Vagina (tissue), 2 donors: ENCODE data around the gene PAPLN. TPM values are rescaled to one million over a fixed set of nuclear protein-coding genes. Genes with fewer than 3 reads are reported as not detected.

Source experiments
- DNase-seq, 2 donors: peaks; one replicate each; pipeline ENCODE4 v3.0.0-alpha.2; 2017; ENCODE audit errors: extremely low spot score in 2 of 2
- H3K27ac ChIP-seq: fragments of 200-600 bp; sonication (generic); one replicate; pipeline ENCODE4 v1.5.1; 2019
- H3K27me3 ChIP-seq: fragments of 200-600 bp; sonication (generic); one replicate; pipeline ENCODE4 v1.5.1; 2019
- H3K36me3 ChIP-seq, 2 donors: fragments of 200-600 bp; sonication (generic); one replicate each; pipeline ENCODE4 v1.5.1; 2017 to 2019
- H3K4me1 ChIP-seq: fragments of 200-600 bp; sonication (generic); one replicate; pipeline ENCODE4 v1.5.1; 2019
- H3K4me3 ChIP-seq, 2 donors: fragments of 200-600 bp; sonication (generic); 1 replicate in 1 of 2; 2 replicates in 1 of 2; pipeline ENCODE4 v1.5.1; 2016 to 2019
- H3K9me3 ChIP-seq: fragments of 200-600 bp; sonication (generic); one replicate; pipeline ENCODE4 v1.5.1; 2019
- POLR2A ChIP-seq, 2 donors: fragments of 450-650 bp; IDR thresholded peaks; one replicate each; pipeline ENCODE4 v1.6.1; 2017; ENCODE audit warnings: antibody characterized with exemption in 2 of 2, mild to moderate bottlenecking in 2 of 2, moderate library complexity in 2 of 2
- POLR2AphosphoS5 ChIP-seq, 2 donors: sonication (generic); formaldehyde crosslinking; IDR thresholded peaks; one replicate each; pipeline ENCODE4 v1.9.0; 2017; ENCODE audit warnings: antibody characterized with exemption in 2 of 2, mild to moderate bottlenecking in 2 of 2, low read depth in 1 of 2; ENCODE audit not compliant: insufficient read depth in 1 of 2
- intact Hi-C: fragments of 100-400 bp; cut with DNase I; formaldehyde crosslinking; loops from one replicate; pipeline ENCODE4 v1.15.1; 2023
- total RNA-seq: library from RNA; depleted of rRNA; stranded (reverse); fragments of >200 nt; gene quantifications from one replicate; pipeline ENCODE4 v1.2.3, GENCODE V29; 2016
- TF ChIP-seq, protein P1 (sequence below), 3 experiments: fragments of 450-650 bp in 2 of 3; fragments of 200-600 bp in 1 of 3; sonication (generic) in 1 of 3; IDR thresholded peaks; one replicate each; pipeline ENCODE4 v1.5.1; 2017 to 2019; ENCODE audit warnings: antibody characterized with exemption in 3 of 3, mild to moderate bottlenecking in 2 of 3, moderate library complexity in 2 of 3

The PAPLN gene
- total RNA-seq, 1 donor from 2014 or later, result 16.2 TPM

- DNase-seq, result no peak
- TF ChIP-seq, protein P1, sequence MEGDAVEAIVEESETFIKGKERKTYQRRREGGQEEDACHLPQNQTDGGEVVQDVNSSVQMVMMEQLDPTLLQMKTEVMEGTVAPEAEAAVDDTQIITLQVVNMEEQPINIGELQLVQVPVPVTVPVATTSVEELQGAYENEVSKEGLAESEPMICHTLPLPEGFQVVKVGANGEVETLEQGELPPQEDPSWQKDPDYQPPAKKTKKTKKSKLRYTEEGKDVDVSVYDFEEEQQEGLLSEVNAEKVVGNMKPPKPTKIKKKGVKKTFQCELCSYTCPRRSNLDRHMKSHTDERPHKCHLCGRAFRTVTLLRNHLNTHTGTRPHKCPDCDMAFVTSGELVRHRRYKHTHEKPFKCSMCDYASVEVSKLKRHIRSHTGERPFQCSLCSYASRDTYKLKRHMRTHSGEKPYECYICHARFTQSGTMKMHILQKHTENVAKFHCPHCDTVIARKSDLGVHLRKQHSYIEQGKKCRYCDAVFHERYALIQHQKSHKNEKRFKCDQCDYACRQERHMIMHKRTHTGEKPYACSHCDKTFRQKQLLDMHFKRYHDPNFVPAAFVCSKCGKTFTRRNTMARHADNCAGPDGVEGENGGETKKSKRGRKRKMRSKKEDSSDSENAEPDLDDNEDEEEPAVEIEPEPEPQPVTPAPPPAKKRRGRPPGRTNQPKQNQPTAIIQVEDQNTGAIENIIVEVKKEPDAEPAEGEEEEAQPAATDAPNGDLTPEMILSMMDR (IDR thresholded peaks at IDR 0.05), result no peak
- TF ChIP-seq POLR2AphosphoS5 (IDR thresholded peaks at IDR 0.05; ENCODE audit: insufficient read depth in 1 of 2, low read depth in 1 of 2), result no peak
- TF ChIP-seq POLR2A (IDR thresholded peaks at IDR 0.05), result no peak
- Histone ChIP-seq H3K27ac (no peak overlapping the region), H3K4me1 (no peaks in the 10 kb centered on the region), H3K36me3 (no peaks in the 10 kb centered on the region), H3K4me3 (no peak overlapping the region), H3K27me3 (no peaks in the 10 kb centered on the region), H3K9me3 (no peaks in the 10 kb centered on the region)
- intact Hi-C loops, result no loop called here
Observed at GRCh38 chr14:73255005-73255400, 17.7 kb downstream of the PAPLN start.

DNA sequence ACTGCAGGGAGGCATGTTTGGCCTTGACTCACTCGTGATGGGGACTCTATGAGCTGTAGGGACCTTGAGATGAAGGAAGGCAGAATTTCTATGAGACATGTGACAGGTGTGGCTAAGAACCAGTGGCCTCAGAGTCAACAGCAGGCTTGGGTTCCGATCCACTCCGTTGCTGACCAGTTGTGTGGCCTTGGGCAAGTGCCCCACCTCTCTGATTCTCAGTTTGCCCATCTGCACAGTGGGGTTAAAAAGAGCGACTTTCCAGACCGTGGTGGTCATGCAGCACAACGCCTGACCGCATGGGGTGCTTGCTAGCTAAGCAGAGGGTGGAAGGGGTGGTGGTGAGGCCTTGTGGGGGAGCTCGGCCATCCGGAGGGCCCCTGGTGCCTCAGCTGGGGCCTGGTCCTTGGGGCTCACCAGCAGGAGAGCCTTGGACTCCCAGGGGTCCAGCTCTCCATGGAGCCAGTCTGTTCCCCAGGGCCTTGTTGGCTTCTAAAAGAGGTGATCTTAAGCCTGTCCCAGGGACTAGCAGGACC lies 18.5 kb downstream of the PAPLN start:
- DNase-seq, result no peak
- H3K27me3 ChIP-seq, result no peaks in the 10 kb centered on the region
- intact Hi-C loops, result no loop called here
- TF ChIP-seq, protein P1 (IDR thresholded peaks at IDR 0.05), result no peak
- TF ChIP-seq POLR2AphosphoS5 (IDR thresholded peaks at IDR 0.05; ENCODE audit: insufficient read depth in 1 of 2, low read depth in 1 of 2), result no peak
- TF ChIP-seq POLR2A (IDR thresholded peaks at IDR 0.05), result no peak
- no peaks in the 10 kb centered on the region for H3K4me1 ChIP-seq
- no peak overlapping the region for H3K27ac ChIP-seq
- H3K36me3 ChIP-seq, result no peaks in the 10 kb centered on the region
- H3K9me3 ChIP-seq, result no peaks in the 10 kb centered on the region
- no peak overlapping the region for H3K4me3 ChIP-seq

DNA sequence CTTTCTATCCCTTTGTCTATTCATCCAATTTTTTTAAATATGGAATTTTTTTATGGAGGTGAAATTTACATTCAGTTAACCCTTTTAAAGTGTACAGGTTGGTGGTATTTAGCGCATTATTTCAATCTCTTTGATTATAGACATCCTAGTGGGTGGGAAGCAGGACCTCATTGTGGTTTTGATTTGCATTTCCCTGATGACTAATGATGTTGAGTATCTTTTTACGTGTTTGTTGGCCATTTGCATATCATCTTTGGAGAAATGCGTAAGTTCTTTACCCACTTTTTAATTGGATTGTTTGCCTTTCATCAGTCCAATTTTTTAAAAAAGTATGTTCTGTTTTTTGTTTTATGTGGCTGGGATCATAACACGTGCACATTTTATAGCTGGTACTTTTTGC lies 20.8 kb downstream of the PAPLN start:
- TF ChIP-seq, protein P1 (IDR thresholded peaks at IDR 0.05), result no peak
- TF ChIP-seq POLR2A (IDR thresholded peaks at IDR 0.05) (no peak), POLR2AphosphoS5 (IDR thresholded peaks at IDR 0.05; ENCODE audit: insufficient read depth in 1 of 2, low read depth in 1 of 2) (no peak)
- intact Hi-C loops, result no loop called here
- Histone ChIP-seq H3K27ac (no peak overlapping the region), H3K4me1 (no peaks in the 10 kb centered on the region), H3K4me3 (no peak overlapping the region), H3K9me3 (no peaks in the 10 kb centered on the region), H3K27me3 (no peaks in the 10 kb centered on the region), H3K36me3 (no peaks in the 10 kb centered on the region)
- DNase-seq, result no peak

DNA sequence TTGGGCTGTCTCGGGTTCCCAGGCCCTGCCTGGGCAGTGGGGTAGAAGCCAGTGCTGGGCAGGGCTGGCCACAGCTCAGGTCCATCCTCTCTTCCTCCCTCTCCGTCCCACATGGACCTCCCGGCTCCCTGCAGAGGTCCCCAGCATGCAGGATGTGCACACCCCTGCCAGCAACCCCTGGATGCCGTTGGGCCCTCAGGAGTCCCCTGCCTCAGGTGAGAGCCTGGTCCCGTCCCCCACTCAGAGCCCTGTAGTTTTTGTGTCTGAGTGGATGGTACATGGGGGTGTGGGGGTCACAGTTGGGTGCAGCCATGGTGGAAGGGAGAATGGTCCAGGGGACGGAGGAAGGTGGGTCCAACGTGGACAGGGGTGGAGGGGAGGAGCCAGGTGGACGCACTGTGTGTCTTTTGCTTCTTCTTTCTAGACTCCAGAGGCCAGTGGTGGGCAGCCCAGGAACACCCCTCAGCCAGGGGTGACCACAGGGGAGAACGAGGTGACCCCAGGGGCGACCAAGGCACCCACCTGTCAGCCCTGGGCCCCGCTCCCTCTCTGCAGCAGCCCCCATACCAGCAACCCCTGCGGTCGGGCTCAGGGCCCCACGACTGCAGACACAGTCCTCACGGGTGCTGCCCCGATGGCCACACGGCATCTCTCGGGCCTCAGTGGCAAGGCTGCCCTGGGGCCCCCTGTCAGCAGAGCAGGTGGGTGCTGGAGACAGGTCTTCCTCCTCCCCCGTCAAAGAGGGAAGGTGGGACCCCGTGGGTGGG lies 21.7 kb downstream of the PAPLN start:
- TF ChIP-seq, protein P1 (IDR thresholded peaks at IDR 0.05), result no peak
- TF ChIP-seq POLR2A (IDR thresholded peaks at IDR 0.05), result no peak
- TF ChIP-seq POLR2AphosphoS5 (IDR thresholded peaks at IDR 0.05; ENCODE audit: insufficient read depth in 1 of 2, low read depth in 1 of 2), result no peak
- no peaks in the 10 kb centered on the region for H3K4me1 ChIP-seq
- no peaks in the 10 kb centered on the region for H3K9me3 ChIP-seq
- H3K27ac ChIP-seq, result no peak overlapping the region
- no peaks in the 10 kb centered on the region for H3K36me3 ChIP-seq
- H3K4me3 ChIP-seq, result no peak overlapping the region
- intact Hi-C loops, result no loop called here
- no peak for DNase-seq
- no peaks in the 10 kb centered on the region for H3K27me3 ChIP-seq

DNA sequence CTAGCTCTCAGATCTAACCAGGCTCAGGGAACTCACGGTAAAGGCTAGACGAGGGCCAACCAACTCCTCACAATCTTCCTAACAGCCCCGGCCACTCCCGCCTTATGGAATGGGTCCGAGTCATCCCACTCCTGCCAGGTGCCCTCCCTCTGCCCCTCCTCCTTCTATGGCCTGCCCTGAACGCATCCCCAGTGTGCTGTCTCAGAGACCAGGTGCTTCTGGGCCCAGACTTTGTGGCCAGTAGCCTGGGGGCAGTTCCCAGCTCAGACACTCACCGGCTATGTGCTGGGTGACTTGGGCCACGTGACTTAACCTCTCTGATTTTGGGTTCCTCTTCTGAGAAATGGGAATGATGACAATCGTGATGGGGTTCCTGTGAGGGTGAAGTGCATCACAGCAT lies 22.5 kb downstream of the PAPLN start:
- intact Hi-C loops, result no loop called here
- Histone ChIP-seq H3K27me3 (no peaks in the 10 kb centered on the region), H3K27ac (no peak overlapping the region), H3K4me3 (no peak overlapping the region), H3K4me1 (no peaks in the 10 kb centered on the region), H3K36me3 (no peaks in the 10 kb centered on the region), H3K9me3 (no peaks in the 10 kb centered on the region)
- no peak for TF ChIP-seq POLR2A (IDR thresholded peaks at IDR 0.05)
- no peak for DNase-seq
